HUES48 (cell line): ENCODE results near the gene SPNS2.
A peak's percentile ranks its signal among the peaks of the same experiment; 100 is the strongest.

Experiments used
- H3K27ac ChIP-seq: one replicate; pipeline ENCODE4 v1.7.0; 2013; ENCODE audit warnings: low read depth, low read length, inconsistent platforms
- H3K27me3 ChIP-seq: 2 replicates; pipeline ENCODE4 v1.6.1; 2013; ENCODE audit warnings: mild to moderate bottlenecking, low read length; ENCODE audit not compliant: control insufficient read depth, insufficient read depth
- H3K36me3 ChIP-seq: 2 replicates; pipeline ENCODE4 v1.6.1; 2013; ENCODE audit warnings: low read length; ENCODE audit not compliant: control insufficient read depth, insufficient read depth
- H3K4me1 ChIP-seq: 2 replicates; pipeline ENCODE4 v1.6.1; 2013; ENCODE audit warnings: mild to moderate bottlenecking, low read length; ENCODE audit not compliant: control insufficient read depth, insufficient read depth
- H3K4me3 ChIP-seq: 2 replicates; pipeline ENCODE4 v1.5.1; 2013; ENCODE audit warnings: mild to moderate bottlenecking, low read depth, low read length
- H3K9ac ChIP-seq: 2 replicates; pipeline ENCODE4 v1.6.1; 2013; ENCODE audit warnings: mild to moderate bottlenecking, low read depth, low read length, moderate library complexity
- H3K9me3 ChIP-seq: 2 replicates; pipeline ENCODE4 v1.6.1; 2013; ENCODE audit warnings: low read length; ENCODE audit not compliant: control insufficient read depth, insufficient read depth

Gene SPNS2

GRCh38 chr17:4482338-4483011 lies 16.2 kb upstream of the SPNS2 start:
- H3K27ac ChIP-seq, result no peak overlapping the region
- H3K36me3 ChIP-seq, result no peaks in the 10 kb centered on the region
- no peaks in the 10 kb centered on the region for H3K9me3 ChIP-seq
- H3K4me3 ChIP-seq, result no peak overlapping the region
- no peaks in the 10 kb centered on the region for H3K27me3 ChIP-seq
- no peak overlapping the region for H3K9ac ChIP-seq
- H3K4me1 ChIP-seq, result peaks cover 6% of the 10 kb centered on the region; the same call in 1 of the 2 replicates

DNA sequence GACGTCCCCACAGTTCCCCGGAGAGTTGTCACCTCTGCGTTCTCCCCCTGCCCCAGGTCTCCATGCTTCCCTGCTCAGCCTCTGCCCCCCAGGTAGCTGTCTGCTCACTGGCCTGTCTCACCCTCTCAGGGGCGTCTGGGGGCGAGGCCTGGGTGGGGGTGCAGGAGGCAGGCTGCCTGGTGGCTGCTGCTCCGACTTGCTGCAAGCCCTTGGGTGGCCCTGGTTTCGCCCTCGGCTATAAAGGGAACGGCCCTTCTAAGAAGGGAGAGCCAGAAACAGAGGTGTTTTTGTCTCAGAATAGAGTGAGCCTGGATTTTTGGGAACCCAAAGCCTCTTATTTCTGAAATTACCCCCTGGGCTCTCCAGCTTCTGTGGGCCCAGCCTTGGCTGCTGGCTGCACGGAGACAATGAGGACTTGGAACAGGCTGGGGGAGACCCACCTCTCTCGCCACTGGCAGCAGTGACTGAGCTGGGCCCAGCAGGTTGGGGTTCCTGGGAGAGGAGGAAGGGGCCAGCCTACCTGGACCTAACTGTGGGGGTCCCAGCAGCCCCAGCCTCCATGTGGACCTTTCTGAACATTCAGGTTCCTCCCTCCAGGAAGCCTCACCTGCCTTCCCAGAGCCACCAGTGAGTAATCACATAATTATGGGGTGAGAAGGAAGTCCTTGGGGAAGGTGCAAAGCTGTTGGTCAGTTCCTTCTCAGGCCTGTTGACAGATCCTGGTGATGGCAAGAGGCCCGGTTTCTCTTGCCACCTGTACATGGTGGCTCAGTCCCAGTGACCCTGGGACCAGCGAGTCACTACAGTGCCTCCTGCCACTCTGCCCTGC lies 15.5 kb upstream of the SPNS2 start:
- Histone ChIP-seq H3K27me3 (no peaks in the 10 kb centered on the region), H3K9ac (no peak overlapping the region), H3K36me3 (no peaks in the 10 kb centered on the region), H3K4me1 (peaks cover 6% of the 10 kb centered on the region; the same call in 1 of the 2 replicates), H3K27ac (peak overlapping the region; percentile 17), H3K4me3 (no peak overlapping the region), H3K9me3 (no peaks in the 10 kb centered on the region)

GRCh38 chr17:4485676-4486646 lies 12.7 kb upstream of the SPNS2 start:
- no peak overlapping the region for H3K9ac ChIP-seq
- H3K4me3 ChIP-seq, result no peak overlapping the region
- no peaks in the 10 kb centered on the region for H3K9me3 ChIP-seq
- H3K27me3 ChIP-seq, result no peaks in the 10 kb centered on the region
- H3K27ac ChIP-seq, result no peak overlapping the region
- no peaks in the 10 kb centered on the region for H3K36me3 ChIP-seq
- 0 out of 2 replicates have a peak, but pooled peaks cover under 1% of the 10 kb centered on the region for H3K4me1 ChIP-seq

DNA sequence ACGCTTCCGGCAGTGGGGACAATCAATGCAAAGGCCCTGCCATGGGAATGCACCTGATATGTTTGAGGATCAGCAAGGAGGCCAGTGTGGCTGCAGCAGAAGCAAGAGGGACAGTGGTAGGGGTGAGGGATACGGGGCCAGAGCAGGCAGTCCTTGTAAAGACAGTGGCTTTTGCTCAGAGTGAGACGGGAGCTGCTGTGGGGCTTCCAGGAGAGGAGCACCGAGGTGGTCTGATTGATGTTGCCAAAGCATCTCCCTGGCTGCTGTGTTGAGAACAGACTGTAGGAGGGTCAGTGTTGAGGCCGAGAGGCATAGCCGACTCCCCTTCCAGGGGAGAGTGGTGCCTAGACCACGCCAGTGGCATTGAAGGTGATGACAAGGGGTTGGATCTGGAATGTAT lies 11.4 kb upstream of the SPNS2 start:
- no peak overlapping the region for H3K9ac ChIP-seq
- no peaks in the 10 kb centered on the region for H3K4me1 ChIP-seq
- no peak overlapping the region for H3K27ac ChIP-seq
- no peaks in the 10 kb centered on the region for H3K27me3 ChIP-seq
- no peaks in the 10 kb centered on the region for H3K9me3 ChIP-seq
- no peak overlapping the region for H3K4me3 ChIP-seq
- H3K36me3 ChIP-seq, result no peaks in the 10 kb centered on the region

DNA sequence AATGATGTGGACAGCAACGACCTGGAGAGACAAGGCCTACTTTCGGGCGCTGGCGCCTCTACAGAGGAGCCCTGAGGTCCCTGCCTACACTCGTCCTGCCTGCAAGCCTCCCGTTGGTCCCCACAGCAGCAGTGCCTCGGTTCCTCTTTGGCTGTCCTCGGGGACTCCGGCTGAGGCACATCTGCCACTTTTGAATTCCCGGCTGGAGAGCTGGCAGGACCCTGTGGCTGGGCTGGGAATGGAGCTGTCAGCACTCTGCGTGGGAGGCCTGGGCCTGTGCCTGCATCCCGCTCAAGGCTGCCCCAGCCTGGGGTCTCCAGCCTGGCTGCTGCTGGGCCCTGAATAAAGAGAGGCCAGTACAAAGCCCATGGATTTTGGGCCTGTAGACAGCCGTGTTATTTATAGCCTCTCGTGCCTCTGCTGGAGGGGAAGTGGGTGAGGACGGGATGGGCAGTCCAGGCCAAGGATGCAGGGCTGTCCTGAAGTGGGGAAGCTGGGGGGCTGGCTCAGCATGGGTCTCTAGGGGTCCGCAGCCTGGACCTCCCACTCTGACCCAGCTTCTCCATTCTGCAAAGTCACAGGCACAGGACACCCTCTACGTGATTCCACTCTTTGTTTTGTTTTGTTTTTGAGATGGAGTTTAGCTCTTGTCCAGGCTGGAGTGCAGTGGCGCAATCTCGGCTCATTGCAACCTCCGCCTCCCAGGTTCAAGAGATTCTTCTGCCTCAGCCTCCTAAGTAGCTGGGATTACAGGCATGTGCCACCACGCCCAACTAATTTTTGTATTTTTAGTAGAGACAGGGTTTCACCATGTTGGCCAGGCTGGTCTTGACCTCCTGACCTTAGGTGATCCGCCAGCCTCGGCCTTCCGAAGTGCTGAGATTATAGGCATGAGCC lies 10.6 kb upstream of the SPNS2 start:
- Histone ChIP-seq H3K4me3 (no peak overlapping the region), H3K27me3 (no peaks in the 10 kb centered on the region), H3K36me3 (no peaks in the 10 kb centered on the region), H3K4me1 (0 out of 2 replicates have a peak, but pooled peaks cover 6% of the 10 kb centered on the region), H3K9ac (no peak overlapping the region), H3K27ac (no peak overlapping the region), H3K9me3 (no peaks in the 10 kb centered on the region)

GRCh38 chr17:4488989-4489595 lies 9.6 kb upstream of the SPNS2 start:
- peaks cover 8% of the 10 kb centered on the region; the same call in 1 of the 2 replicates for H3K4me1 ChIP-seq
- H3K9ac ChIP-seq, result no peak overlapping the region
- no peak overlapping the region for H3K27ac ChIP-seq
- no peak overlapping the region for H3K4me3 ChIP-seq
- no peaks in the 10 kb centered on the region for H3K36me3 ChIP-seq
- H3K27me3 ChIP-seq, result no peaks in the 10 kb centered on the region
- no peaks in the 10 kb centered on the region for H3K9me3 ChIP-seq

DNA sequence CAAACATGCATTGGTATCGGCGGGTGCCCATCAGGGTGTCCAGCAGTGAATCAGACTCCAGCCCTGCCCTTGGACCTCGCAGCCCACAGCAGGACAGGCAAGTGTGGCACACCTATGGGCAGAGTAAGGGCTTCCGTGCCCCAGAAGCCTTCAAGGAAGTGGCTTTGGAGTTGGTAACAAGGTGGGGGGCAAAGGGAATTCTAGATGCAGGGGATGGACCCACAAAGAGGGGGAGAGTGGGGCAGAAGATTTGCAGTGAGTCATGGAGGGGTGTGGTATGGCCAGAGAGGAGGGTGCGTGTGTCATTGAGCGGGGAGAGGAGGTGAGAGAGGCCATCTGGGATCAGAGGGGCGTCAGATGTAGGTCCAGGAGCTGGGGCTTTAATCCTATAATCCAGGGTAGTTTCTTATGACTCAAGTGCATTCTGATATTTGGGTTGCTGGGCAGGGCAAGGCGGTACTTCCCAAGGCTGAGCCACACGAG lies 8.5 kb upstream of the SPNS2 start:
- no peaks in the 10 kb centered on the region for H3K36me3 ChIP-seq
- H3K27me3 ChIP-seq, result no peaks in the 10 kb centered on the region
- no peaks in the 10 kb centered on the region for H3K9me3 ChIP-seq
- no peak overlapping the region for H3K9ac ChIP-seq
- H3K27ac ChIP-seq, result no peak overlapping the region
- H3K4me3 ChIP-seq, result no peak overlapping the region
- peaks cover 8% of the 10 kb centered on the region; the same call in 1 of the 2 replicates for H3K4me1 ChIP-seq

GRCh38 chr17:4490637-4491061 lies 8.0 kb upstream of the SPNS2 start:
- Histone ChIP-seq H3K9me3 (no peaks in the 10 kb centered on the region), H3K36me3 (no peaks in the 10 kb centered on the region), H3K27ac (no peak overlapping the region), H3K4me1 (peaks cover 8% of the 10 kb centered on the region; the same call in 1 of the 2 replicates), H3K27me3 (no peaks in the 10 kb centered on the region), H3K4me3 (no peak overlapping the region), H3K9ac (no peak overlapping the region)

DNA sequence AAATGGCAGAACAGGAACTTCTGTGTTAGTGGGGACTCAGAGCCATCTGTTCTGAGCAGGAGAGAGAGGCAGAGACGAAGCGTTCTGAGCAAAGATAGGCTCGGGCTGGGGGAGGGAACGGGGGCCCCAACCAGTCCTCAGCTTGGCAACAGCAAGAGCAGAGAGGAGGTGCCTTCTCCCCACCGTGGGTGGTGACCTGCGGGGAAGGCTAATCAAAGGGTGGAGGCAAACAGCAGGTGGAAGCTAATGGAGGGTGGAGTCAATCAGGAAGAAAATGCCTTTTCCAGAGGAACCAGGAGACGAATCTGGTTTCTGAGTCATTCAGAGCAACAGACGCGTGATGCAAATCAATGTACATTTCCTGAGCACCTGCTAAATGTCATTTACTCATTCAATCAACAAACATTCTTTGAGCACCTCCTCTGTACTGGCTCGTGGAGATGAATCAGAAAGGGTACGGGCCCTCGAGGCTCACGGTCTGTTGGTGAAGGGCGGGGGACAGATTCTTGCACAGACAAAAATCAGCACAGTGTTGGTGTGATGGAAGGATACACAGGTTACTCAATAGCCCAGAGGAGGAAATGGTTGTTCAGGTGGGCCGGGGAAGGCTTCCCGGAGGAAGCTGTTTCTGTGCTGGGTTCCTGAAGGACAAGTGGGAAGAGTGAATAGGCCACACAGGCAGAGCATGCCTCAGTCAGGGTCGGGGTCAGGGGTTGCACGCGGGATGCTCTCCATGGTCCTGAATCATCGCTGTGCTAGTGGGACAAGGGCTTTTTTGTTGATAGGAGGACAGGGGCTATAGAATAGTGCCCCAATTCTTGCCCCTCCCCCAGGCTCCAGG lies 5.7 kb upstream of the SPNS2 start:
- Histone ChIP-seq H3K4me1 (peaks cover 8% of the 10 kb centered on the region; the same call in 1 of the 2 replicates), H3K36me3 (no peaks in the 10 kb centered on the region), H3K9ac (no peak overlapping the region), H3K4me3 (no peak overlapping the region), H3K9me3 (no peaks in the 10 kb centered on the region), H3K27ac (no peak overlapping the region), H3K27me3 (peaks cover 16% of the 10 kb centered on the region)
